Activated CD4-positive, alpha-beta T cell treated with anti-CD3 and anti-CD28 coated beads for 48 hours (primary cell): Measurements from ENCODE around the gene R3HCC1L.

Source experiments
- DNase-seq: peaks from one replicate; pipeline ENCODE4 v3.0.0-alpha.2; 2020

Gene R3HCC1L

GRCh38 chr10:98293550-98294269 is 159.3 kb downstream of the R3HCC1L start:
- DNase-seq = no peak

DNA sequence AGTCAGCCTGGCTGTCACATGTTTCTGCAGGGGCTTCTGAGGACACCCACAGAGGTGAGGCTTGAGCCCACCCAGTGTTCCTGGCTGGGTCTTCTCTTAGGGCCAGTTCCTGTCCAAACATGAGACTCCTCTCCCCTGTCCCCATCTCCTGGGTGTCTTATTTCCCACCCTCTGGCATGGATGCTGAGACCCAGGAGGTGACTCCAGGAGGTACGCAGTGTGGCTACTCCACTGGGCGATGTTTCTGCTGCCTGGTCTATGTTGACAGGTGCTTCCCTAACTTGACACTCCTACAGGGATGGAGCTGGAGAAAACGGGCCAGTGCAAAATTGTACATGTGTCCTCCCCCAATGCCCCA is 159.8 kb downstream of the R3HCC1L start:
- DNase-seq = no peak
